Right lobe of liver (tissue), 4 donors: Measurements from ENCODE around the gene POLR2E.

Experiments
- CTCF ChIP-seq, 4 donors: fragments of 200-600 bp in 3 of 4; fragments of 450-650 bp in 1 of 4; IDR thresholded peaks; one replicate each; pipeline versions ENCODE4 v1.5.1 to v1.8.0; 2016 to 2022; ENCODE audit warnings: antibody characterized with exemption in 4 of 4, mild to moderate bottlenecking in 2 of 4
- POLR2A ChIP-seq: fragments of 450-650 bp; IDR thresholded peaks from one replicate; pipeline ENCODE4 v1.6.1; 2017; ENCODE audit warnings: antibody characterized with exemption, mild to moderate bottlenecking
- donor health status: DM: no; HTN: no; CAD: no.
- donor health status: DM: no; HTN: no; CAD: no.
- donor health status: DM: no; HTN: yes; CAD: no.

GRCh38 chr19:1055886-1056620, 39.1 kb downstream of the POLR2E start:
- TF ChIP-seq CTCF (IDR thresholded peaks at IDR 0.05) (no peak), POLR2A (no peak)
